ENCODE data around the gene SRRM4.
"Not testable (repeated sequence)": the region's sequence is repeated elsewhere in the genome, so short reads cannot be mapped to it uniquely, and the experiment has no call there.

Gene SRRM4

GRCh38 chr12:119096429-119097202, 115.3 kb downstream of the SRRM4 start:
- H3K9me3 Mint-ChIP-seq, result peaks cover 13% of the 10 kb centered on the region
- no peak overlapping the region for H3K27ac Mint-ChIP-seq
- H3K27me3 Mint-ChIP-seq, result peaks cover 7% of the 10 kb centered on the region
- DNase-seq (ENCODE audit: low spot score in 2 of 2), result no peak
- H3K4me1 Mint-ChIP-seq, result no peaks in the 10 kb centered on the region
- ATAC-seq (ENCODE audit: low read depth), result no peak
- H3K36me3 Mint-ChIP-seq, result no peaks in the 10 kb centered on the region
- H3K4me3 Mint-ChIP-seq, result no peak overlapping the region

DNA sequence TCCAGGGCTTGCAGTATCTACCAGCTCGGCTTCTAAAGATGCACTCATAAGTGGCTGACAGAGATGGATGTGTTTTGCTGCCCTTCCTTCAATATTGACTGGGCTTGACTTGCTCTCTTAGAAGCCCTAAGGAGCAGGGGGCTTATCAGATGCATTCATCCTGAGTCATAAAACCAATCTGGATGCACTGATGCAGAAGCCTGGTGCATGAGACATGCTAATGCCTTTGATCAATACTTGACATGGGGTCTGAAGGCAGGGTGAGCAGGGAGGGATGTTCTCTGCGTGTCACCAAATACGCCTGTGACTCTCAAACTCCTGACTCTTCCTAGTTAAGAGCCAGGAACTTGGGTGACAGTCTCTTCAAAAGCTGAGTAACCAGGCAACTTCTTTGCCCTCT, 119.6 kb downstream of the SRRM4 start:
- Mint-ChIP-seq H3K27ac (no peak overlapping the region), H3K9me3 (peaks cover 9% of the 10 kb centered on the region), H3K36me3 (no peaks in the 10 kb centered on the region), H3K4me1 (no peaks in the 10 kb centered on the region), H3K4me3 (no peak overlapping the region), H3K27me3 (peaks cover 3% of the 10 kb centered on the region)
- no peak for DNase-seq (ENCODE audit: low spot score in 2 of 2)
- ATAC-seq (ENCODE audit: low read depth), result no peak

GRCh38 chr12:119102274-119102673, 120.9 kb downstream of the SRRM4 start:
- ATAC-seq (ENCODE audit: low read depth), result no peak
- Mint-ChIP-seq H3K36me3 (no peaks in the 10 kb centered on the region), H3K27ac (no peak overlapping the region), H3K9me3 (peaks cover 9% of the 10 kb centered on the region), H3K27me3 (peaks cover 3% of the 10 kb centered on the region), H3K4me1 (no peaks in the 10 kb centered on the region), H3K4me3 (no peak overlapping the region)
- no peak for DNase-seq (ENCODE audit: low spot score in 2 of 2)

DNA sequence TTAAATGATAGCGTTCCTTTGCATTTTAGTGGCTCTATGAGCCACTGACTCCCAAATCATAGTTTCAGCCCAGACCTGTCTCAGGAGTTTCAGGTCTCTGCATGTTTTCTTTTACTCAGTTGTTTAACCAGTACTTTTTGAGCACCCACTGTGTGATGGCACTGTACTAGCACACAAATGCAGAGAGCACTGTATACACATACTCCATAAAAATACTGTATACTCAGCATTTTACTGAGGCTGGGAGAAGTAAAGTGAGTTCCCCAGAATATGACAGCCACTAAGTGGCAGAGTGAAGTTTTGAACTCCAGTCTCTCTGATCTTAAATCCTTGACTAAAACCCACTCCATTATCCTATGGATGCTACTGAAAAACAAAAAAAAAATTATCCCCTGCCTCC, 121.4 kb downstream of the SRRM4 start:
- H3K4me3 Mint-ChIP-seq, result no peak overlapping the region
- peaks cover 3% of the 10 kb centered on the region for H3K27me3 Mint-ChIP-seq
- no peaks in the 10 kb centered on the region for H3K36me3 Mint-ChIP-seq

GRCh38 chr12:119104969-119105368, 123.6 kb downstream of the SRRM4 start:
- not testable (repeated sequence) for H3K9me3 Mint-ChIP-seq; H3K27me3 Mint-ChIP-seq; ATAC-seq (ENCODE audit: low read depth); H3K36me3 Mint-ChIP-seq; H3K4me1 Mint-ChIP-seq; H3K27ac Mint-ChIP-seq; H3K4me3 Mint-ChIP-seq; DNase-seq (ENCODE audit: low spot score in 2 of 2)

More for the DNA sequence above, 121.4 kb downstream of the SRRM4 start:
- DNase-seq (ENCODE audit: low spot score in 2 of 2) (no peak), ATAC-seq (ENCODE audit: low read depth) (no peak)
- Mint-ChIP-seq H3K9me3 (peaks cover 7% of the 10 kb centered on the region), H3K27ac (no peak overlapping the region), H3K4me1 (no peaks in the 10 kb centered on the region)

- DNase-seq (ENCODE audit: low spot score in 2 of 2), result no peak
- H3K36me3 Mint-ChIP-seq, result no peaks in the 10 kb centered on the region
- H3K4me3 Mint-ChIP-seq, result no peak overlapping the region
- no peak for ATAC-seq (ENCODE audit: low read depth)
- no peak overlapping the region for H3K27ac Mint-ChIP-seq
- peaks cover 2% of the 10 kb centered on the region for H3K9me3 Mint-ChIP-seq
- H3K27me3 Mint-ChIP-seq, result peaks cover 6% of the 10 kb centered on the region
- H3K4me1 Mint-ChIP-seq, result no peaks in the 10 kb centered on the region
Observed at GRCh38 chr12:119113496-119113986, 132.2 kb downstream of the SRRM4 start.

- peaks cover 2% of the 10 kb centered on the region for H3K9me3 Mint-ChIP-seq
- DNase-seq (ENCODE audit: low spot score in 2 of 2) (no peak), ATAC-seq (ENCODE audit: low read depth) (no peak)
- H3K4me1 Mint-ChIP-seq, result no peaks in the 10 kb centered on the region
- H3K27me3 Mint-ChIP-seq, result peaks cover 6% of the 10 kb centered on the region
- no peak overlapping the region for H3K4me3 Mint-ChIP-seq
- no peaks in the 10 kb centered on the region for H3K36me3 Mint-ChIP-seq
- no peak overlapping the region for H3K27ac Mint-ChIP-seq
Observed at GRCh38 chr12:119114294-119114693, 133.0 kb downstream of the SRRM4 start.

DNA sequence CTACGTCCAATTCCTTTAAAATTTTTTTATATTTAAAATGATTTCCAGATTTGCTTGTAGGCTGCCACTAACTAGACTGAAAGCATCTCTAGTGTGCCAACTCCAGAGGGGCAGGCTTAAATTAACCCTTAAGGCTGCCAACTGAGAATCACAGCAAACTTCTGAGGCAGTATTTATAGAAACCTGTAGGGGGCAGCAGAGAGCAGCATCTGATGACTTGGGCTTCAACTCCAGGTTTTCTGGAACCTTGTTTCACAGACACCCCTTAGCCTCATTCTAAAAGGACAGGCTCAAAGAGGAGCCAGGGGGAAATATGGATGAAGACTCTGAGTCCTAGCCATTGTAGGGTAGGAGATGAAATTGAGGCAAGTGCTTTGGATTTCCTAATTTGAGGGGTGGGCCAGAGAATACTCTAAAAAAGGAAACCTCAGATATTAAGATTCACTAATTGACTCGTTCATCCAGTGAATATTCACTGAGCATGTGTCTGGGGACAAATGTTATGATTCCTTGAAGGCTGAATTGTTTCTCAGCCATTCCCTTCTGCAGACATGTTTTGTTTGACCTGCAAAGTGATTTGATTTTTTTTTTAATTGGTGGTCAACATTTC, 134.1 kb downstream of the SRRM4 start:
- Mint-ChIP-seq H3K36me3 (no peaks in the 10 kb centered on the region), H3K4me3 (no peak overlapping the region), H3K27ac (no peak overlapping the region), H3K27me3 (peaks cover 8% of the 10 kb centered on the region), H3K9me3 (peaks cover 2% of the 10 kb centered on the region), H3K4me1 (no peaks in the 10 kb centered on the region)
- DNase-seq (ENCODE audit: low spot score in 2 of 2) (peak; percentile 13 to 23), ATAC-seq (ENCODE audit: low read depth) (no peak)

GRCh38 chr12:119117936-119118335, 136.6 kb downstream of the SRRM4 start:
- DNase-seq (ENCODE audit: low spot score in 2 of 2), result no peak
- Mint-ChIP-seq H3K9me3 (no peaks in the 10 kb centered on the region), H3K36me3 (no peaks in the 10 kb centered on the region), H3K4me3 (no peak overlapping the region), H3K4me1 (no peaks in the 10 kb centered on the region), H3K27me3 (peaks cover 4% of the 10 kb centered on the region), H3K27ac (no peak overlapping the region)
- ATAC-seq (ENCODE audit: low read depth), result no peak

DNA sequence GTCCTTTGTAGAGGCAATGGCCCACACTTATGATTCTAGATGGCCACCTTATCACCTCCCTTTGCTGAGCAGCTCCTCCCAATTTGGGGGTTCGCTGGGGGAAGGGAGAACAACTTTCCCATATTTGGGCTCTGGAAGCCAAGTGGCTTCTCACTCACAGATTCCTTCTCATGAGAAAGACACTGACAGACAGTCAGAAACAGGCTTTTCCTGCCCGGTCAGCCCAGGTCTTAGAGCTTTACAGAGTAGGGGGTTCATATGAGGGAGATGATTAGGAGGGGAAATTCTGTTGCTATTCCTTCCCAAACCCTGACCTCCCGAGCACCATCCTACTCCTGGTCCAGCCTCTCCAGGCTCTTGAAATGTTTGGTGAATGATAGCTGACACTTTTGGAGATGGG, 137.3 kb downstream of the SRRM4 start:
- no peak for DNase-seq (ENCODE audit: low spot score in 2 of 2)
- Mint-ChIP-seq H3K4me1 (no peaks in the 10 kb centered on the region), H3K36me3 (no peaks in the 10 kb centered on the region), H3K4me3 (no peak overlapping the region), H3K9me3 (no peaks in the 10 kb centered on the region), H3K27me3 (peaks cover 4% of the 10 kb centered on the region), H3K27ac (no peak overlapping the region)
- no peak for ATAC-seq (ENCODE audit: low read depth)

GRCh38 chr12:119122047-119122446, 140.7 kb downstream of the SRRM4 start:
- Mint-ChIP-seq H3K4me3 (no peak overlapping the region), H3K27ac (no peak overlapping the region), H3K4me1 (no peaks in the 10 kb centered on the region), H3K9me3 (no peaks in the 10 kb centered on the region), H3K36me3 (no peaks in the 10 kb centered on the region), H3K27me3 (peaks cover 4% of the 10 kb centered on the region)
- DNase-seq (ENCODE audit: low spot score in 2 of 2) (no peak), ATAC-seq (ENCODE audit: low read depth) (no peak)

GRCh38 chr12:119122751-119123150, 141.4 kb downstream of the SRRM4 start:
- Mint-ChIP-seq H3K36me3 (no peaks in the 10 kb centered on the region), H3K27ac (no peak overlapping the region), H3K9me3 (no peaks in the 10 kb centered on the region), H3K4me1 (no peaks in the 10 kb centered on the region), H3K27me3 (peaks cover 4% of the 10 kb centered on the region), H3K4me3 (no peak overlapping the region)
- ATAC-seq (ENCODE audit: low read depth) (no peak), DNase-seq (ENCODE audit: low spot score in 2 of 2) (no peak)

- no peak for ATAC-seq (ENCODE audit: low read depth)
- Mint-ChIP-seq H3K27ac (no peak overlapping the region), H3K4me3 (no peak overlapping the region), H3K27me3 (peaks cover 6% of the 10 kb centered on the region), H3K36me3 (no peaks in the 10 kb centered on the region), H3K4me1 (no peaks in the 10 kb centered on the region), H3K9me3 (peaks cover 8% of the 10 kb centered on the region)
- no peak for DNase-seq (ENCODE audit: low spot score in 2 of 2)
Observed at GRCh38 chr12:119128527-119128926, 147.2 kb downstream of the SRRM4 start.

GRCh38 chr12:119129827-119130434, 148.6 kb downstream of the SRRM4 start:
- no peaks in the 10 kb centered on the region for H3K4me1 Mint-ChIP-seq
- H3K4me3 Mint-ChIP-seq, result no peak overlapping the region
- no peak overlapping the region for H3K27ac Mint-ChIP-seq
- H3K9me3 Mint-ChIP-seq, result peaks cover 8% of the 10 kb centered on the region
- H3K36me3 Mint-ChIP-seq, result no peaks in the 10 kb centered on the region
- no peak for ATAC-seq (ENCODE audit: low read depth)
- H3K27me3 Mint-ChIP-seq, result peaks cover 6% of the 10 kb centered on the region
- no peak for DNase-seq (ENCODE audit: low spot score in 2 of 2)

All from memory B cell (primary cell).